ENCODE results near the gene CHD6.

Gene CHD6

GRCh38 chr20:41499961-41500725 lies 118.0 kb downstream of the CHD6 start:
- DNase-seq: peak; percentile 90

- DNase-seq: no peak
These were observed 119.1 kb downstream of the CHD6 start for GRCh38 chr20:41499064-41499463.

GRCh38 chr20:41497186-41497895 lies 120.8 kb downstream of the CHD6 start:
- DNase-seq: no peak

GRCh38 chr20:41494451-41494850 lies 123.7 kb downstream of the CHD6 start:
- DNase-seq: no peak

GRCh38 chr20:41483553-41483930 lies 134.6 kb downstream of the CHD6 start:
- no peak for DNase-seq

- DNase-seq: no peak
These were observed 135.3 kb downstream of the CHD6 start for GRCh38 chr20:41482647-41483552.

- DNase-seq: peak; percentile 58
These were observed 138.0 kb downstream of the CHD6 start for GRCh38 chr20:41480054-41480770.

- DNase-seq: no peak
These were observed 139.1 kb downstream of the CHD6 start for GRCh38 chr20:41479113-41479512.

- peak; percentile 26 for DNase-seq
These were observed 140.2 kb downstream of the CHD6 start for GRCh38 chr20:41478026-41478425.

GRCh38 chr20:41476446-41476845 lies 141.7 kb downstream of the CHD6 start:
- DNase-seq: peak; percentile 84

- DNase-seq: peak; percentile 89
These were observed 142.2 kb downstream of the CHD6 start for GRCh38 chr20:41476013-41476441.

- peak; percentile 20 for DNase-seq
These were observed 142.7 kb downstream of the CHD6 start for GRCh38 chr20:41475503-41475902.

GRCh38 chr20:41470362-41471095 lies 147.6 kb downstream of the CHD6 start:
- DNase-seq: no peak

GRCh38 chr20:41469868-41470267 lies 148.3 kb downstream of the CHD6 start:
- DNase-seq: no peak

GRCh38 chr20:41468994-41469600 lies 149.1 kb downstream of the CHD6 start:
- no peak for DNase-seq

- DNase-seq: no peak
These were observed 150.5 kb downstream of the CHD6 start for GRCh38 chr20:41467690-41468089.

- DNase-seq: no peak
These were observed 151.0 kb downstream of the CHD6 start for GRCh38 chr20:41467220-41467619.

- no peak for DNase-seq
These were observed 154.6 kb downstream of the CHD6 start for GRCh38 chr20:41463567-41463966.

GRCh38 chr20:41462372-41463161 lies 155.6 kb downstream of the CHD6 start:
- DNase-seq: no peak

- DNase-seq: no peak
These were observed 159.4 kb downstream of the CHD6 start for GRCh38 chr20:41458761-41459160.

All from DMS53 (cell line).